ENCODE results near the gene SEMA4A. TPM values are rescaled to one million over a fixed set of nuclear protein-coding genes. Genes with fewer than 3 reads are reported as not detected.

Gene SEMA4A
- total RNA-seq, 5 donors from 2014 or later (not counting 1 experiment from before 2014, with no cell fraction given), result 1.5 to 12.0 (median 2.2) TPM

DNA sequence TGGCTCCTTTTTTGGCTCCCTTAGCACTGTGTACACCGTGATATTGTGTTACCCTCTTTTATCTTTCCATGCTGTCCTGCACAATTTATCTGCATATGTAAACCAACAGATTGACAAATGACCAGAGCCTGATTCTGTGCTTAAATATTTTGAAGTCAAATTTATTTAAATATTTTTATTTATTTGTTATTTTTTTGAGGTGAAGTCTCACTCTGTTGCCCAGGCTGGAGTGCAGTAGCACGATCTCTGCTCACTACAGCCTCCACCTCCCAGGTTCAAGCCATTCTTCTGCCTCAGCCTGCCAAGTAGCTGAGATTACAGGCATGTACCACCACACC, 72.3 kb downstream of the SEMA4A start:
- H3K4me3 Mint-ChIP-seq, result no peak overlapping the region
- POLR2A ChIA-PET, result interaction anchor here (0.7 to 1.3 kb wide), 4 partner anchors 12 to 78 kb away, joined by 3 to 7 read pairs (median 3); partner anchors contain the start of gene PMF1 (in 2 of the 2)

DNA sequence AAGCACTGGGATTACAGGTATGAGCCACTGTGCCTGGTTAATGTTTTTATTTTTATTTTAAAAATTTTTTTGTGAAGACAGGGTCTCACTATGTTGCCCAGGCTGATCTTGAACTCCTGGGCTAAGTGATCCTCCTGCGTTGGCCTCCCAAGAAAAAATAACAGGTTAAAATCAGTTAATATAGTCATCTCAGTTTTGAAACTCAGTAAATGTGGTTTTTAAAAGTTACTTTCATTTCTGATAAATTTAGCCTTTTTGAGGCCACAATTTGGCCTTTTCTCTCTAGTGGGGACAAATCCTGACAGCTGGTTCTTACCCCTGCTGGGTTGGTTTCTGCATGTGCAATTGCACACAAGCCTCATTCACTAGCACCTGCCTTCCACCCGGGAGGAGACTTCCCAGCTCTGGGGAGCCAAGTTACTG, 72.7 kb downstream of the SEMA4A start:
- Mint-ChIP-seq H3K27ac (peak overlapping the region; percentile 11 to 68), H3K4me1 (peaks cover 10 to 39% (median 32%) of the 10 kb centered on the region in 3 donors), H3K4me3 (no peak overlapping the region), H3K27me3 (no peaks in the 10 kb centered on the region), H3K9me3 (no peaks in the 10 kb centered on the region), H3K36me3 (peaks cover 50% of the 10 kb centered on the region)
- no peak for DNase-seq
- H3K36me3 ChIP-seq (ENCODE audit: control insufficient read depth in 2 of 2, extremely low read depth in 1 of 2, insufficient read depth in 1 of 2, low read length in 1 of 2), result peaks cover 9 to 42% of the 10 kb centered on the region in 2 donors
- ChIA-PET POLR2A (interaction anchor here (0.6 to 1.2 kb wide), 2 partner anchors 79 to 663 kb away, joined by 3 read pairs; no protein-coding TSS in a partner anchor), CTCF (interaction anchor here (0.6 to 2.8 kb wide), 8 partner anchors 13 to 96 kb away, joined by 3 to 40 read pairs (median 12); partner anchors contain the start of gene PMF1 (in 1 of the 2))
- no peaks in the 10 kb centered on the region for H3K27me3 ChIP-seq (replicated peaks in 1 of 2; ENCODE audit: control insufficient read depth in 2 of 2, extremely low read depth in 1 of 2, insufficient read depth in 2 of 2, low read length in 1 of 2)
- ATAC-seq (replicated peaks in 1 of 4), result no peak
- no peaks in the 10 kb centered on the region for H3K9me3 ChIP-seq
- H3K27ac ChIP-seq (ENCODE audit: low read length), result no peak overlapping the region
- no peak overlapping the region for H3K4me3 ChIP-seq (ENCODE audit: control insufficient read depth in 1 of 2, extremely low read depth in 1 of 2, low read length in 1 of 2)
- no CpG with 5 or more reads among the region's 2 CpGs for WGBS (ENCODE audit: insufficient coverage)
- peaks cover 0 to 16% of the 10 kb centered on the region in 2 experiments for H3K4me1 ChIP-seq (ENCODE audit: control insufficient read depth in 1 of 2, extremely low read depth in 1 of 2, insufficient read depth in 2 of 2, low read length in 2 of 2)

More for the DNA sequence above, 72.3 kb downstream of the SEMA4A start:
- Histone ChIP-seq H3K9me3 (no peaks in the 10 kb centered on the region), H3K27me3 (replicated peaks in 1 of 2; ENCODE audit: control insufficient read depth in 2 of 2, extremely low read depth in 1 of 2, insufficient read depth in 2 of 2, low read length in 1 of 2) (no peaks in the 10 kb centered on the region), H3K4me1 (ENCODE audit: control insufficient read depth in 1 of 2, extremely low read depth in 1 of 2, insufficient read depth in 2 of 2, low read length in 2 of 2) (peaks cover 0 to 16% of the 10 kb centered on the region in 2 experiments), H3K4me3 (ENCODE audit: control insufficient read depth in 1 of 2, extremely low read depth in 1 of 2, low read length in 1 of 2) (no peak overlapping the region), H3K27ac (ENCODE audit: low read length) (no peak overlapping the region), H3K36me3 (ENCODE audit: control insufficient read depth in 2 of 2, extremely low read depth in 1 of 2, insufficient read depth in 1 of 2, low read length in 1 of 2) (peaks cover 13 to 47% of the 10 kb centered on the region in 2 donors)
- Mint-ChIP-seq H3K27me3 (no peaks in the 10 kb centered on the region), H3K9me3 (no peaks in the 10 kb centered on the region), H3K4me1 (peaks cover 14 to 42% (median 35%) of the 10 kb centered on the region in 3 donors), H3K36me3 (peaks cover 53% of the 10 kb centered on the region), H3K27ac (peak overlapping the region; percentile 41 to 62)
- no peak for ATAC-seq (replicated peaks in 1 of 4)
- no peak for DNase-seq
- WGBS (ENCODE audit: insufficient coverage), result 0% methylated on average over 1 of the region's 2 CpGs
- CTCF ChIA-PET, result interaction anchor here (0.6 to 2.8 kb wide), 23 partner anchors 8 to 1069 kb away, joined by 3 to 40 read pairs (median 4); partner anchors contain the start of genes PMF1 (in 1 of the 2), SLC25A44 (in 1 of the 2) and SMG5 (in 1 of the 2)

DNA sequence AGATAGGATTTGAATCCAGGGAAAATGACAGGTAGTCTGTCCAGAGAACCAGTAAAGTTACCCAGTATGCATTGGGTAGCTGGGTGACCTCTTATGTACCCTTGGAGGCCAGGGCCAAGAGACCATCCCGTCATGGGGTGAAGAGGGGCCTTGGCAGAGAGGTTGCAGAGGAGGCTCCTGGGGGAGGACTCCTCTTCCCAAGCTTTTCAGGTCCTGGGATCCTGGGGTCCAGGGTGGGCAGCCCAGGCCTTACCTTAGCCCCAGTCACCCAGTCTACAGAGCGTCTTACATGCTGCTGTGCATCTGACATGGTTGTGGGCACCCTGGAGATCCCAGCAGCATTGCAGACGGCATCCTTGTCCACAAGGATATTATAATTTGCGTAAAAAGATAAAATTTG, 73.4 kb downstream of the SEMA4A start:
- DNase-seq (no peak), ATAC-seq (replicated peaks in 1 of 4) (no peak)
- ChIA-PET CTCF (interaction anchor here (2.0 to 2.3 kb wide), 3 partner anchors 79 to 82 kb away, joined by 11 to 31 read pairs (median 17); no protein-coding TSS in a partner anchor), POLR2A (interaction anchor here in 1 of 2 donors (0.6 kb wide), 1 partner anchor 662 kb away, joined by 3 read pairs; no protein-coding TSS in a partner anchor)
- Mint-ChIP-seq H3K27me3 (no peaks in the 10 kb centered on the region), H3K4me1 (peaks cover 4 to 32% (median 26%) of the 10 kb centered on the region in 3 donors), H3K27ac (no peak overlapping the region), H3K4me3 (no peak overlapping the region), H3K9me3 (no peaks in the 10 kb centered on the region), H3K36me3 (peaks cover 43% of the 10 kb centered on the region)
- peaks cover 7 to 39% of the 10 kb centered on the region in 2 donors for H3K36me3 ChIP-seq (ENCODE audit: control insufficient read depth in 2 of 2, extremely low read depth in 1 of 2, insufficient read depth in 1 of 2, low read length in 1 of 2)
- H3K4me1 ChIP-seq (ENCODE audit: control insufficient read depth in 1 of 2, extremely low read depth in 1 of 2, insufficient read depth in 2 of 2, low read length in 2 of 2), result peaks cover 0 to 14% of the 10 kb centered on the region in 2 experiments
- H3K9me3 ChIP-seq, result no peaks in the 10 kb centered on the region
- H3K4me3 ChIP-seq (ENCODE audit: control insufficient read depth in 1 of 2, extremely low read depth in 1 of 2, low read length in 1 of 2), result no peak overlapping the region
- WGBS (ENCODE audit: insufficient coverage), result 100% methylated on average over 3 of the region's 4 CpGs
- H3K27me3 ChIP-seq (replicated peaks in 1 of 2; ENCODE audit: control insufficient read depth in 2 of 2, extremely low read depth in 1 of 2, insufficient read depth in 2 of 2, low read length in 1 of 2), result no peaks in the 10 kb centered on the region
- H3K27ac ChIP-seq (ENCODE audit: low read length), result no peak overlapping the region

Other genes starting within 250 kb of the SEMA4A start
- 10 to 100 TPM; 35.3 to 56.4 (median 39.2) TPM for gene RIT1, start 242.2 kb upstream of the SEMA4A start, total RNA-seq
- 100 to 1,000 TPM in 1 of 5 donors, 10 to 100 TPM in 4; 44.5 to 102 (median 85.6) TPM for gene KHDC4, start 219.2 kb upstream of the SEMA4A start, total RNA-seq
- gene RXFP4, start 211.9 kb upstream of the SEMA4A start, total RNA-seq, result not detected
- 100 to 1,000 TPM; 110 to 174 (median 167) TPM for gene ARHGEF2, start 175.0 kb upstream of the SEMA4A start, total RNA-seq
- gene SSR2, start 132.6 kb upstream of the SEMA4A start, total RNA-seq, result 100 to 1,000 TPM; 230 to 238 (median 232) TPM
- 10 to 100 TPM; 21.9 to 39.6 (median 37.9) TPM for gene UBQLN4, start 99.8 kb upstream of the SEMA4A start, total RNA-seq
- gene LAMTOR2, start 98.8 kb upstream of the SEMA4A start, total RNA-seq, result 10 to 100 TPM; 21.5 to 37.8 (median 35.2) TPM
- 1 to 10 TPM in 3 of 5 donors, under 1 TPM in 2; 0.26 to 2.3 (median 1.9) TPM for gene RAB25, start 92.4 kb upstream of the SEMA4A start, total RNA-seq
- under 1 TPM; 0.03 to 0.58 (median 0.20) TPM for gene MEX3A, start 71.1 kb upstream of the SEMA4A start, total RNA-seq
- gene LMNA, start 38.9 kb upstream of the SEMA4A start, total RNA-seq, result 100 to 1,000 TPM in 2 of 5 donors, 10 to 100 TPM in 3; 40.3 to 970 (median 57.3) TPM
- 10 to 100 TPM; 16.8 to 24.5 (median 21.4) TPM for gene SLC25A44, start 40.5 kb downstream of the SEMA4A start, total RNA-seq
- 10 to 100 TPM; 54.7 to 58.7 (median 57.6) TPM for gene PMF1, start 59.4 kb downstream of the SEMA4A start, total RNA-seq
- gene BGLAP, start 88.6 kb downstream of the SEMA4A start, total RNA-seq, result 1 to 10 TPM; 1.8 to 7.1 (median 5.2) TPM
- 1 to 10 TPM; 2.5 to 3.1 (median 2.9) TPM for gene PAQR6, start 94.5 kb downstream of the SEMA4A start, total RNA-seq
- 10 to 100 TPM; 60.5 to 84.2 (median 81.3) TPM for gene SMG5, start 129.2 kb downstream of the SEMA4A start, total RNA-seq
- 10 to 100 TPM in 3 of 5 donors, 1 to 10 TPM in 2; 4.9 to 17.6 (median 17.3) TPM for gene TMEM79, start 130.7 kb downstream of the SEMA4A start, total RNA-seq
- gene GLMP, start 142.1 kb downstream of the SEMA4A start, total RNA-seq, result 10 to 100 TPM; 18.7 to 25.4 (median 24.1) TPM
- gene VHLL, start 145.7 kb downstream of the SEMA4A start, total RNA-seq, result under 1 TPM in 2 of 5 donors, not detected in 3; 0.39 to 0.88 TPM
- gene CCT3, start 184.7 kb downstream of the SEMA4A start, total RNA-seq, result 100 to 1,000 TPM in 4 of 5 donors, 10 to 100 TPM in 1; 87.2 to 138 (median 124) TPM
- under 1 TPM in 1 of 5 donors, not detected in 4; 0.93 TPM for gene TSACC, start 184.9 kb downstream of the SEMA4A start, total RNA-seq
- gene RHBG, start 215.6 kb downstream of the SEMA4A start, total RNA-seq, result under 1 TPM in 1 of 5 donors, not detected in 4; 0.35 TPM

Data from T-cell (primary cell).